Astrocyte (in vitro differentiated cells and primary cell): ENCODE results near the gene B3GAT2. TPM values are rescaled to one million over a fixed set of nuclear protein-coding genes. Genes with fewer than 3 reads are reported as not detected.
"Not testable (repeated sequence)": the region's sequence is repeated elsewhere in the genome, so short reads cannot be mapped to it uniquely, and the experiment has no call there.

Experiments used
- DNase-seq: peaks from one replicate; pipeline ENCODE4 v3.0.0-alpha.2; 2010; ENCODE audit warnings: low read depth
- FAIRE-seq: peaks from 2 replicates; lab custom pipeline; 2011; peaks lifted over from hg19 to GRCh38; lab: Jason Lieb, UNC
- H2AFZ ChIP-seq: 2 replicates; pipeline ENCODE4 v1.6.0; 2012; ENCODE audit warnings: low read depth, low read length, inconsistent platforms
- H3K27ac ChIP-seq: 2 replicates; pipeline ENCODE4 v1.5.1; 2011; ENCODE audit warnings: low read depth, low read length, inconsistent platforms
- H3K27me3 ChIP-seq: 2 replicates; pipeline ENCODE4 v1.6.0; 2011; ENCODE audit warnings: low read length, inconsistent platforms; ENCODE audit not compliant: insufficient read depth
- H3K36me3 ChIP-seq: 2 replicates; pipeline ENCODE4 v1.5.1; 2011; ENCODE audit warnings: low read length, inconsistent platforms; ENCODE audit not compliant: insufficient read depth
- H3K4me1 ChIP-seq: 2 replicates; pipeline ENCODE4 v1.5.1; 2011; ENCODE audit warnings: low read length, inconsistent platforms; ENCODE audit not compliant: insufficient read depth
- H3K4me2 ChIP-seq: 2 replicates; pipeline ENCODE4 v1.6.0; 2012; ENCODE audit warnings: low read length, inconsistent platforms
- H3K4me3 ChIP-seq: 2 replicates; pipeline ENCODE4 v1.5.1; 2011; ENCODE audit warnings: low read depth, mild to moderate bottlenecking, low read length, inconsistent platforms; ENCODE audit not compliant: insufficient read depth
- H3K79me2 ChIP-seq: 2 replicates; pipeline ENCODE4 v1.6.0; 2012; ENCODE audit warnings: mild to moderate bottlenecking, low read length, inconsistent platforms; ENCODE audit not compliant: insufficient read depth
- H3K9ac ChIP-seq: 2 replicates; pipeline ENCODE4 v1.6.0; 2012; ENCODE audit warnings: mild to moderate bottlenecking, low read length, inconsistent platforms
- H3K9me3 ChIP-seq: 2 replicates; pipeline ENCODE4 v1.5.1; 2012; ENCODE audit warnings: low read depth, mild to moderate bottlenecking, low read length, inconsistent platforms; ENCODE audit not compliant: insufficient read depth
- H4K20me1 ChIP-seq: 2 replicates; pipeline ENCODE4 v1.6.0; 2012; ENCODE audit warnings: low read length, inconsistent platforms; ENCODE audit not compliant: insufficient read depth
- H3K27ac Mint-ChIP-seq: one replicate; pipeline ENCODE4 v1.8.0; 2021; ENCODE audit warnings: mild to moderate bottlenecking, mixed read lengths; ENCODE audit not compliant: unreplicated experiment
- H3K27me3 Mint-ChIP-seq: one replicate; pipeline ENCODE4 v1.8.0; 2021; ENCODE audit warnings: low read depth, mixed read lengths; ENCODE audit not compliant: unreplicated experiment
- H3K36me3 Mint-ChIP-seq: one replicate; pipeline ENCODE4 v1.8.0; 2021; ENCODE audit warnings: low read depth, mixed read lengths; ENCODE audit not compliant: unreplicated experiment
- H3K4me1 Mint-ChIP-seq: one replicate; pipeline ENCODE4 v1.8.0; 2021; ENCODE audit warnings: low read depth, mixed read lengths; ENCODE audit not compliant: unreplicated experiment
- H3K4me3 Mint-ChIP-seq: one replicate; pipeline ENCODE4 v1.8.0; 2021; ENCODE audit warnings: mild to moderate bottlenecking, moderate library complexity, mixed read lengths; ENCODE audit not compliant: unreplicated experiment
- H3K9me3 Mint-ChIP-seq: one replicate; pipeline ENCODE4 v1.8.0; 2021; ENCODE audit warnings: mild to moderate bottlenecking, mixed read lengths; ENCODE audit not compliant: unreplicated experiment
- EZH2 ChIP-seq: IDR thresholded peaks from 2 replicates; pipeline ENCODE4 v1.6.1; 2012; ENCODE audit warnings: mild to moderate bottlenecking, low read length, inconsistent platforms; ENCODE audit not compliant: insufficient read depth
- total RNA-seq: library from RNA; stranded (reverse); gene quantifications from 2 replicates; pipeline ENCODE4 v1.2.1, GENCODE V29; 2021
- TF ChIP-seq, protein P1 (sequence below): IDR thresholded peaks from 2 replicates; pipeline ENCODE4 v1.5.1; 2011; ENCODE audit warnings: low read depth, mild to moderate bottlenecking, inconsistent platforms, low read length, moderate library complexity; ENCODE audit not compliant: insufficient read depth

The B3GAT2 gene
- total RNA-seq, 1 donor from 2014 or later, result not detected

GRCh38 chr6:70954750-70955149, 2.1 kb downstream of the B3GAT2 start:
- H3K27ac Mint-ChIP-seq, result no peak overlapping the region
- Histone ChIP-seq H3K27me3 (peaks cover 64% of the 10 kb centered on the region), H3K9me3 (no peaks in the 10 kb centered on the region), H3K27ac (no peak overlapping the region), H3K79me2 (no peaks in the 10 kb centered on the region), H3K4me3 (no peak overlapping the region), H3K4me2 (no peak overlapping the region), H3K9ac (no peak overlapping the region), H3K4me1 (peaks cover 14% of the 10 kb centered on the region), H3K36me3 (no peaks in the 10 kb centered on the region), H4K20me1 (no peaks in the 10 kb centered on the region), H2AFZ (no peak overlapping the region)
- TF ChIP-seq, protein P1, sequence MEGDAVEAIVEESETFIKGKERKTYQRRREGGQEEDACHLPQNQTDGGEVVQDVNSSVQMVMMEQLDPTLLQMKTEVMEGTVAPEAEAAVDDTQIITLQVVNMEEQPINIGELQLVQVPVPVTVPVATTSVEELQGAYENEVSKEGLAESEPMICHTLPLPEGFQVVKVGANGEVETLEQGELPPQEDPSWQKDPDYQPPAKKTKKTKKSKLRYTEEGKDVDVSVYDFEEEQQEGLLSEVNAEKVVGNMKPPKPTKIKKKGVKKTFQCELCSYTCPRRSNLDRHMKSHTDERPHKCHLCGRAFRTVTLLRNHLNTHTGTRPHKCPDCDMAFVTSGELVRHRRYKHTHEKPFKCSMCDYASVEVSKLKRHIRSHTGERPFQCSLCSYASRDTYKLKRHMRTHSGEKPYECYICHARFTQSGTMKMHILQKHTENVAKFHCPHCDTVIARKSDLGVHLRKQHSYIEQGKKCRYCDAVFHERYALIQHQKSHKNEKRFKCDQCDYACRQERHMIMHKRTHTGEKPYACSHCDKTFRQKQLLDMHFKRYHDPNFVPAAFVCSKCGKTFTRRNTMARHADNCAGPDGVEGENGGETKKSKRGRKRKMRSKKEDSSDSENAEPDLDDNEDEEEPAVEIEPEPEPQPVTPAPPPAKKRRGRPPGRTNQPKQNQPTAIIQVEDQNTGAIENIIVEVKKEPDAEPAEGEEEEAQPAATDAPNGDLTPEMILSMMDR, result no peak
- no peak for TF ChIP-seq EZH2
- FAIRE-seq (no peak), DNase-seq (no peak)
- H3K9me3 Mint-ChIP-seq, result no peaks in the 10 kb centered on the region
- H3K27me3 Mint-ChIP-seq, result peaks cover 57% of the 10 kb centered on the region
- no peaks in the 10 kb centered on the region for H3K36me3 Mint-ChIP-seq
- no peaks in the 10 kb centered on the region for H3K4me1 Mint-ChIP-seq
- peak overlapping the region; percentile 64 for H3K4me3 Mint-ChIP-seq

- no peaks in the 10 kb centered on the region for H3K36me3 ChIP-seq
- Mint-ChIP-seq H3K9me3 (no peaks in the 10 kb centered on the region), H3K36me3 (no peaks in the 10 kb centered on the region), H3K4me3 (no peak overlapping the region), H3K27me3 (peaks cover 52% of the 10 kb centered on the region), H3K27ac (no peak overlapping the region), H3K4me1 (no peaks in the 10 kb centered on the region)
- H3K4me2 ChIP-seq, result no peak overlapping the region
- H3K4me1 ChIP-seq, result peaks cover 14% of the 10 kb centered on the region
- H3K9me3 ChIP-seq, result no peaks in the 10 kb centered on the region
- no peaks in the 10 kb centered on the region for H4K20me1 ChIP-seq
- H3K9ac ChIP-seq, result no peak overlapping the region
- H2AFZ ChIP-seq, result no peak overlapping the region
- no peaks in the 10 kb centered on the region for H3K79me2 ChIP-seq
- DNase-seq, result no peak
- H3K4me3 ChIP-seq, result no peak overlapping the region
- no peak for FAIRE-seq
- H3K27me3 ChIP-seq, result peaks cover 58% of the 10 kb centered on the region
- no peak overlapping the region for H3K27ac ChIP-seq
- TF ChIP-seq, protein P1, result no peak
Observed at GRCh38 chr6:70954176-70954575, 2.7 kb downstream of the B3GAT2 start.

GRCh38 chr6:70952608-70953165, 4.2 kb downstream of the B3GAT2 start:
- Histone ChIP-seq H4K20me1 (no peaks in the 10 kb centered on the region), H3K4me1 (peaks cover 14% of the 10 kb centered on the region), H3K27me3 (peaks cover 44% of the 10 kb centered on the region), H3K4me2 (no peak overlapping the region), H2AFZ (no peak overlapping the region), H3K36me3 (no peaks in the 10 kb centered on the region), H3K79me2 (no peaks in the 10 kb centered on the region), H3K4me3 (no peak overlapping the region), H3K9ac (no peak overlapping the region), H3K27ac (no peak overlapping the region), H3K9me3 (no peaks in the 10 kb centered on the region)
- TF ChIP-seq EZH2, result no peak
- TF ChIP-seq, protein P1, result no peak
- no peaks in the 10 kb centered on the region for H3K9me3 Mint-ChIP-seq
- H3K27me3 Mint-ChIP-seq, result peaks cover 38% of the 10 kb centered on the region
- no peaks in the 10 kb centered on the region for H3K4me1 Mint-ChIP-seq
- no peak for DNase-seq
- FAIRE-seq, result no peak
- no peak overlapping the region for H3K4me3 Mint-ChIP-seq
- H3K27ac Mint-ChIP-seq, result no peak overlapping the region
- H3K36me3 Mint-ChIP-seq, result no peaks in the 10 kb centered on the region

GRCh38 chr6:70944321-70944720, 12.5 kb downstream of the B3GAT2 start:
- not testable (repeated sequence) for H3K36me3 Mint-ChIP-seq, H3K27ac ChIP-seq, H3K9me3 Mint-ChIP-seq, FAIRE-seq, H3K79me2 ChIP-seq, H3K4me3 Mint-ChIP-seq, H3K9ac ChIP-seq, H3K9me3 ChIP-seq, H3K4me1 Mint-ChIP-seq, H3K4me1 ChIP-seq, DNase-seq, H3K27me3 ChIP-seq, H3K27ac Mint-ChIP-seq, H3K4me2 ChIP-seq, H4K20me1 ChIP-seq, H3K4me3 ChIP-seq, H2AFZ ChIP-seq, H3K36me3 ChIP-seq, H3K27me3 Mint-ChIP-seq
